NB4 (cell line): ENCODE results near the gene TBX6.

Experiments used
- CTCF ChIP-seq: IDR thresholded peaks from one replicate; pipeline ENCODE4 v1.5.1; 2012; ENCODE audit warnings: low read depth, low read length
- MAX ChIP-seq: IDR thresholded peaks from 2 replicates; pipeline ENCODE4 v1.6.1; 2011; ENCODE audit warnings: low read depth, low read length
- MYC ChIP-seq: IDR thresholded peaks from 2 replicates; pipeline ENCODE4 v1.6.1; 2011; ENCODE audit warnings: low read depth, low read length
- POLR2A ChIP-seq: IDR thresholded peaks from 2 replicates; pipeline ENCODE4 v1.6.1; 2011; ENCODE audit warnings: mild to moderate bottlenecking; ENCODE audit not compliant: insufficient read length; ENCODE audit errors: extremely low read depth

- peak; percentile 94 for TF ChIP-seq MYC
- TF ChIP-seq CTCF = peak; percentile 80
- peak; percentile 7 for TF ChIP-seq POLR2A
- TF ChIP-seq MAX = peak; percentile 94
Measured at GRCh38 chr16:30092373-30093010, 768 bp upstream of the TBX6 start.
